A673 (cell line): ENCODE measurements around the gene KNDC1. TPM values are rescaled to one million over a fixed set of nuclear protein-coding genes. Genes with fewer than 3 reads are reported as not detected.

Source experiments
- BruUV-seq: library from RNA; stranded (reverse); fragments of 400-500 nt; replicated peaks from 2 replicates; lab custom pipeline; 2021; lab: Mats Ljungman, UMichigan
- CTCF ChIA-PET: fragments of 300-600 bp; sonication (Branson Sonifier 250); formaldehyde crosslinking; loops from one replicate; lab custom pipeline; 2022; ENCODE audit warnings: antibody characterized with exemption; lab: Charles Lee
- POLR2A ChIA-PET: fragments of 300-600 bp; sonication (Branson Sonifier 250); formaldehyde crosslinking; loops from one replicate; lab custom pipeline; 2022; ENCODE audit warnings: antibody characterized with exemption; ENCODE audit not compliant: low non-redundant PET; lab: Charles Lee
- DNase-seq: peaks from one replicate; pipeline ENCODE4 v3.0.0-alpha.2; 2015; ENCODE audit warnings: low spot score
- H3K27ac ChIP-seq: fragments of 200-600 bp; sonication (generic); 2 replicates; pipeline ENCODE4 v1.5.1; 2016; ENCODE audit warnings: mixed run types, low read depth, mild to moderate bottlenecking, mixed read lengths, antibody characterized with exemption, low read length; ENCODE audit not compliant: poor library complexity, severe bottlenecking
- H3K27me3 ChIP-seq: fragments of 200-600 bp; sonication (generic); replicated peaks from 2 replicates; pipeline ENCODE4 v1.6.1; 2017; ENCODE audit warnings: mixed run types, low read depth, mild to moderate bottlenecking, mixed read lengths, antibody characterized with exemption, low read length; ENCODE audit not compliant: insufficient read depth, poor library complexity
- H3K36me3 ChIP-seq: fragments of 200-600 bp; sonication (generic); 2 replicates; pipeline ENCODE4 v1.6.1; 2016; ENCODE audit warnings: mixed run types, mild to moderate bottlenecking, mixed read lengths, antibody characterized with exemption, low read length; ENCODE audit not compliant: insufficient read depth, poor library complexity, severe bottlenecking
- H3K4me1 ChIP-seq: fragments of 200-600 bp; sonication (generic); 2 replicates; pipeline ENCODE4 v1.6.1; 2017; ENCODE audit warnings: mixed run types, mild to moderate bottlenecking, mixed read lengths, antibody characterized with exemption, low read length; ENCODE audit not compliant: insufficient read depth, poor library complexity, severe bottlenecking
- H3K4me3 ChIP-seq: fragments of 200-600 bp; sonication (generic); 2 replicates; pipeline ENCODE4 v1.5.1; 2016; ENCODE audit warnings: low read depth, mixed run types, mild to moderate bottlenecking, mixed read lengths, low read length; ENCODE audit not compliant: poor library complexity, severe bottlenecking
- H3K9me3 ChIP-seq: fragments of 200-600 bp; sonication (generic); 2 replicates; pipeline ENCODE4 v1.6.1; 2016; ENCODE audit warnings: mixed run types, low read depth, mild to moderate bottlenecking, mixed read lengths, antibody characterized with exemption, low read length; ENCODE audit not compliant: poor library complexity, severe bottlenecking
- CTCF ChIP-seq: fragments of 300-800, 200-600 bp; sonication (generic); conservative IDR thresholded peaks from 2 replicates; pipeline ENCODE4 v1.5.1; 2017; ENCODE audit warnings: low read depth, mild to moderate bottlenecking, antibody characterized with exemption, low read length, moderate library complexity, mixed read lengths
- EZH2 ChIP-seq: fragments of 200-600 bp; sonication (generic); IDR thresholded peaks from 2 replicates; pipeline ENCODE4 v1.6.1; 2017; ENCODE audit warnings: borderline replicate concordance, low read depth, mild to moderate bottlenecking, mixed read lengths, antibody characterized with exemption, low read length; ENCODE audit not compliant: poor library complexity, severe bottlenecking
- intact Hi-C: fragments of 100-400 bp; cut with micrococcal nuclease; formaldehyde crosslinking; loops from one replicate; pipeline ENCODE4 v1.10.0; 2022; ENCODE audit not compliant: unreplicated experiment
- total RNA-seq: library from RNA; stranded (reverse); gene quantifications from 2 replicates; pipeline ENCODE4 v1.2.3, GENCODE V29; 2021

The KNDC1 gene
- total RNA-seq, 1 experiment from 2014 or later: not detected

GRCh38 chr10:133247681-133248333 lies 87.8 kb downstream of the KNDC1 start:
- ChIA-PET POLR2A (no interaction called here), CTCF (no interaction called here)
- BruUV-seq: no TSS peak
- intact Hi-C loops: no loop called here
- Histone ChIP-seq H3K36me3 (no peaks in the 10 kb centered on the region), H3K4me1 (no peaks in the 10 kb centered on the region), H3K27ac (no peak overlapping the region), H3K4me3 (no peak overlapping the region), H3K27me3 (peaks cover 5% of the 10 kb centered on the region), H3K9me3 (no peaks in the 10 kb centered on the region)
- DNase-seq: no peak
- no peak for TF ChIP-seq CTCF
- TF ChIP-seq EZH2: no peak

GRCh38 chr10:133248334-133248715 lies 88.3 kb downstream of the KNDC1 start:
- ChIA-PET CTCF (no interaction called here), POLR2A (no interaction called here)
- Histone ChIP-seq H3K9me3 (no peaks in the 10 kb centered on the region), H3K27me3 (peaks cover 5% of the 10 kb centered on the region), H3K27ac (no peak overlapping the region), H3K36me3 (no peaks in the 10 kb centered on the region), H3K4me3 (no peak overlapping the region), H3K4me1 (no peaks in the 10 kb centered on the region)
- no peak for DNase-seq
- TF ChIP-seq CTCF: no peak
- no peak for TF ChIP-seq EZH2
- intact Hi-C loops: no loop called here
- no TSS peak for BruUV-seq

GRCh38 chr10:133249094-133249780 lies 89.2 kb downstream of the KNDC1 start:
- no peak for DNase-seq
- Histone ChIP-seq H3K9me3 (no peaks in the 10 kb centered on the region), H3K4me1 (no peaks in the 10 kb centered on the region), H3K27ac (no peak overlapping the region), H3K36me3 (no peaks in the 10 kb centered on the region), H3K27me3 (peaks cover 5% of the 10 kb centered on the region), H3K4me3 (no peak overlapping the region)
- no TSS peak for BruUV-seq
- intact Hi-C loops: no loop called here
- TF ChIP-seq EZH2 (no peak), CTCF (no peak)
- POLR2A ChIA-PET: no interaction called here
- CTCF ChIA-PET: no interaction called here
